Measurements from ENCODE around the gene NR3C1.

NR3C1 gene

GRCh38 chr5:143409926-143410325, 6.4 kb upstream of the NR3C1 start:
- CTCF ChIA-PET, result interaction anchor here (1.1 kb wide), 1 partner anchor 8 kb away, joined by 3 read pairs; no protein-coding TSS in a partner anchor
- WGBS (ENCODE audit: insufficient coverage), result no CpG with 5 or more reads among the region's 2 CpGs

GRCh38 chr5:143406408-143406807, 2.9 kb upstream of the NR3C1 start:
- H3K4me1 ChIP-seq (ENCODE audit: control extremely low read depth in 1 of 4, control insufficient read depth in 4 of 4, insufficient read depth in 4 of 4, low read length in 3 of 4), result peaks cover 2 to 23% (median 14%) of the 10 kb centered on the region in 4 experiments
- H3K27ac ChIP-seq (ENCODE audit: insufficient read depth in 1 of 2, low read depth in 1 of 2, low read length in 2 of 2, poor library complexity in 1 of 2, severe bottlenecking in 2 of 2), result no peak overlapping the region
- H3K36me3 ChIP-seq (ENCODE audit: control insufficient read depth in 4 of 4, insufficient read depth in 4 of 4, low read length in 3 of 4), result no peaks in the 10 kb centered on the region
- WGBS (ENCODE audit: insufficient coverage), result no CpG with 5 or more reads among the region's 1 CpG
- ChIA-PET POLR2A (no interaction called here), CTCF (no interaction called here)
- no peak for DNase-seq
- H3K27me3 ChIP-seq (replicated peaks in 2 of 5; ENCODE audit: control insufficient read depth in 4 of 5, insufficient read depth in 5 of 5, low read length in 4 of 5), result no peaks in the 10 kb centered on the region
- H3K9me3 ChIP-seq (ENCODE audit: control extremely low read depth in 1 of 5, control insufficient read depth in 4 of 5, insufficient read depth in 2 of 5, low read depth in 1 of 5, low read length in 4 of 5), result no peaks in the 10 kb centered on the region
- no peak overlapping the region for H3K4me3 ChIP-seq (ENCODE audit: control insufficient read depth in 1 of 7, extremely low read depth in 1 of 7, insufficient read depth in 4 of 7, low read depth in 2 of 7, low read length in 6 of 7)

More at GRCh38 chr5:143409926-143410325, 6.4 kb upstream of the NR3C1 start:
- Histone ChIP-seq H3K9me3 (ENCODE audit: control extremely low read depth in 1 of 5, control insufficient read depth in 4 of 5, insufficient read depth in 2 of 5, low read depth in 1 of 5, low read length in 4 of 5) (no peaks in the 10 kb centered on the region), H3K27ac (ENCODE audit: insufficient read depth in 1 of 2, low read depth in 1 of 2, low read length in 2 of 2, poor library complexity in 1 of 2, severe bottlenecking in 2 of 2) (no peak overlapping the region), H3K4me1 (ENCODE audit: control extremely low read depth in 1 of 4, control insufficient read depth in 4 of 4, insufficient read depth in 4 of 4, low read length in 3 of 4) (peaks cover 2 to 11% (median 4%) of the 10 kb centered on the region in 4 experiments), H3K36me3 (ENCODE audit: control insufficient read depth in 4 of 4, insufficient read depth in 4 of 4, low read length in 3 of 4) (no peaks in the 10 kb centered on the region), H3K27me3 (replicated peaks in 2 of 5; ENCODE audit: control insufficient read depth in 4 of 5, insufficient read depth in 5 of 5, low read length in 4 of 5) (no peaks in the 10 kb centered on the region), H3K4me3 (ENCODE audit: control insufficient read depth in 1 of 7, extremely low read depth in 1 of 7, insufficient read depth in 4 of 7, low read depth in 2 of 7, low read length in 6 of 7) (no peak overlapping the region)
- peak in 2 of 3 donors; percentile 5 to 8 for DNase-seq
- POLR2A ChIA-PET, result no interaction called here

- CTCF ChIA-PET, result no interaction called here
- H3K27ac ChIP-seq (ENCODE audit: insufficient read depth in 1 of 2, low read depth in 1 of 2, low read length in 2 of 2, poor library complexity in 1 of 2, severe bottlenecking in 2 of 2), result peak overlapping the region; percentile 96 to 98
- H3K4me1 ChIP-seq (ENCODE audit: control extremely low read depth in 1 of 4, control insufficient read depth in 4 of 4, insufficient read depth in 4 of 4, low read length in 3 of 4), result peaks cover 9 to 29% (median 20%) of the 10 kb centered on the region in 4 experiments
- H3K27me3 ChIP-seq (replicated peaks in 2 of 5; ENCODE audit: control insufficient read depth in 4 of 5, insufficient read depth in 5 of 5, low read length in 4 of 5), result no peaks in the 10 kb centered on the region
- no peak for DNase-seq
- peak overlapping the region; percentile 76 to 97 (median 92) for H3K4me3 ChIP-seq (ENCODE audit: control insufficient read depth in 1 of 7, extremely low read depth in 1 of 7, insufficient read depth in 4 of 7, low read depth in 2 of 7, low read length in 6 of 7)
- POLR2A ChIA-PET, result no interaction called here
- H3K9me3 ChIP-seq (ENCODE audit: control extremely low read depth in 1 of 5, control insufficient read depth in 4 of 5, insufficient read depth in 2 of 5, low read depth in 1 of 5, low read length in 4 of 5), result no peaks in the 10 kb centered on the region
- WGBS (ENCODE audit: insufficient coverage), result 60% methylated on average over 1 of the region's 3 CpGs
- peaks cover 0 to under 1% (median 0%) of the 10 kb centered on the region in 4 experiments for H3K36me3 ChIP-seq (ENCODE audit: control insufficient read depth in 4 of 4, insufficient read depth in 4 of 4, low read length in 3 of 4)
Observed at GRCh38 chr5:143405849-143406098, 2.3 kb upstream of the NR3C1 start.

- CTCF ChIA-PET, result interaction anchor here (1.3 to 3.0 kb wide), 6 partner anchors 29 to 785 kb away, joined by 3 to 18 read pairs (median 4); no protein-coding TSS in a partner anchor
- under 1% methylated on average over 41 of the region's 52 CpGs for WGBS (ENCODE audit: insufficient coverage)
- Histone ChIP-seq H3K36me3 (ENCODE audit: control insufficient read depth in 4 of 4, insufficient read depth in 4 of 4, low read length in 3 of 4) (peaks cover 3 to 6% (median 4%) of the 10 kb centered on the region in 4 experiments), H3K27ac (ENCODE audit: insufficient read depth in 1 of 2, low read depth in 1 of 2, low read length in 2 of 2, poor library complexity in 1 of 2, severe bottlenecking in 2 of 2) (peak overlapping the region; percentile 96 to 98), H3K4me3 (ENCODE audit: control insufficient read depth in 1 of 7, extremely low read depth in 1 of 7, insufficient read depth in 4 of 7, low read depth in 2 of 7, low read length in 6 of 7) (peak overlapping the region; percentile 76 to 97 (median 92)), H3K27me3 (replicated peaks in 2 of 5; ENCODE audit: control insufficient read depth in 4 of 5, insufficient read depth in 5 of 5, low read length in 4 of 5) (no peaks in the 10 kb centered on the region), H3K9me3 (ENCODE audit: control extremely low read depth in 1 of 5, control insufficient read depth in 4 of 5, insufficient read depth in 2 of 5, low read depth in 1 of 5, low read length in 4 of 5) (no peaks in the 10 kb centered on the region), H3K4me1 (ENCODE audit: control extremely low read depth in 1 of 4, control insufficient read depth in 4 of 4, insufficient read depth in 4 of 4, low read length in 3 of 4) (peaks cover 14 to 34% (median 25%) of the 10 kb centered on the region in 4 experiments)
- DNase-seq, result peak; percentile 90 to 91 (median 91)
- POLR2A ChIA-PET, result interaction anchor here (0.9 kb wide), 1 partner anchor 183 kb away, joined by 3 read pairs; no protein-coding TSS in a partner anchor
Observed at GRCh38 chr5:143405063-143405848, 1.8 kb upstream of the NR3C1 start.

GRCh38 chr5:143404416-143405062, 1.1 kb upstream of the NR3C1 start:
- peak overlapping the region; percentile 89 to 97 (median 94) for H3K4me3 ChIP-seq (ENCODE audit: control insufficient read depth in 1 of 7, extremely low read depth in 1 of 7, insufficient read depth in 4 of 7, low read depth in 2 of 7, low read length in 6 of 7)
- 0% methylated on average over 21 of the region's 41 CpGs for WGBS (ENCODE audit: insufficient coverage)
- H3K27me3 ChIP-seq (replicated peaks in 2 of 5; ENCODE audit: control insufficient read depth in 4 of 5, insufficient read depth in 5 of 5, low read length in 4 of 5), result no peaks in the 10 kb centered on the region
- peaks cover 5 to 13% (median 10%) of the 10 kb centered on the region in 4 experiments for H3K36me3 ChIP-seq (ENCODE audit: control insufficient read depth in 4 of 4, insufficient read depth in 4 of 4, low read length in 3 of 4)
- peak; percentile 88 to 96 (median 93) for DNase-seq
- peaks cover 19 to 41% (median 31%) of the 10 kb centered on the region in 4 experiments for H3K4me1 ChIP-seq (ENCODE audit: control extremely low read depth in 1 of 4, control insufficient read depth in 4 of 4, insufficient read depth in 4 of 4, low read length in 3 of 4)
- POLR2A ChIA-PET, result interaction anchor here (0.6 to 1.5 kb wide), 5 partner anchors 124 to 315 kb away, joined by 3 to 4 read pairs (median 3); no protein-coding TSS in a partner anchor
- CTCF ChIA-PET, result interaction anchor here (0.9 to 3.0 kb wide), 13 partner anchors 30 to 786 kb away, joined by 3 to 18 read pairs (median 4); no protein-coding TSS in a partner anchor
- H3K27ac ChIP-seq (ENCODE audit: insufficient read depth in 1 of 2, low read depth in 1 of 2, low read length in 2 of 2, poor library complexity in 1 of 2, severe bottlenecking in 2 of 2), result peak overlapping the region; percentile 96 to 98
- no peaks in the 10 kb centered on the region for H3K9me3 ChIP-seq (ENCODE audit: control extremely low read depth in 1 of 5, control insufficient read depth in 4 of 5, insufficient read depth in 2 of 5, low read depth in 1 of 5, low read length in 4 of 5)

GRCh38 chr5:143403334-143403592, 223 bp downstream of the NR3C1 start:
- Histone ChIP-seq H3K27ac (ENCODE audit: insufficient read depth in 1 of 2, low read depth in 1 of 2, low read length in 2 of 2, poor library complexity in 1 of 2, severe bottlenecking in 2 of 2) (peak overlapping the region; percentile 90 to 95), H3K4me1 (ENCODE audit: control extremely low read depth in 1 of 4, control insufficient read depth in 4 of 4, insufficient read depth in 4 of 4, low read length in 3 of 4) (peaks cover 29 to 47% (median 38%) of the 10 kb centered on the region in 4 experiments), H3K9me3 (ENCODE audit: control extremely low read depth in 1 of 5, control insufficient read depth in 4 of 5, insufficient read depth in 2 of 5, low read depth in 1 of 5, low read length in 4 of 5) (no peaks in the 10 kb centered on the region), H3K4me3 (ENCODE audit: control insufficient read depth in 1 of 7, extremely low read depth in 1 of 7, insufficient read depth in 4 of 7, low read depth in 2 of 7, low read length in 6 of 7) (peak overlapping the region; percentile 87 to 96 (median 90)), H3K27me3 (replicated peaks in 2 of 5; ENCODE audit: control insufficient read depth in 4 of 5, insufficient read depth in 5 of 5, low read length in 4 of 5) (no peaks in the 10 kb centered on the region), H3K36me3 (ENCODE audit: control insufficient read depth in 4 of 4, insufficient read depth in 4 of 4, low read length in 3 of 4) (peaks cover 5 to 16% (median 12%) of the 10 kb centered on the region in 4 experiments)
- POLR2A ChIA-PET, result interaction anchor here (0.7 to 1.5 kb wide), 4 partner anchors 32 to 202 kb away, joined by 3 to 4 read pairs (median 4); no protein-coding TSS in a partner anchor
- DNase-seq, result peak in 2 of 3 donors; percentile 84 to 90
- CTCF ChIA-PET, result interaction anchor here (0.7 to 3.0 kb wide), 11 partner anchors 12 to 787 kb away, joined by 3 to 18 read pairs (median 4); no protein-coding TSS in a partner anchor
- 0% methylated on average over 26 of the region's 27 CpGs for WGBS (ENCODE audit: insufficient coverage)
